CD14-positive monocyte (primary cell): ENCODE results near the gene FAM43A. TPM values are rescaled to one million over a fixed set of nuclear protein-coding genes. Genes with fewer than 3 reads are reported as not detected.

Experiments used
- DNase-seq, 3 donors: peaks; one replicate each; pipeline ENCODE4 v3.0.0-alpha.2; 2011 to 2022
- H2AFZ ChIP-seq: 2 replicates; pipeline ENCODE4 v1.6.0; 2012; ENCODE audit warnings: mild to moderate bottlenecking, low read depth, low read length, inconsistent platforms; ENCODE audit not compliant: insufficient read depth, poor library complexity, severe bottlenecking
- H3K27ac ChIP-seq, 2 donors: 1 replicate in 1 of 2; 2 replicates in 1 of 2; pipeline ENCODE4 v1.5.1; 2012 to 2013; ENCODE audit warnings: low read length in 2 of 2, control low read depth in 1 of 2, inconsistent platforms in 1 of 2, low read depth in 1 of 2, mild to moderate bottlenecking in 1 of 2
- H3K27me3 ChIP-seq, 2 donors: one replicate each; pipeline versions ENCODE4 v1.6.0 to v1.6.1; 2011 to 2013; ENCODE audit warnings: low read length in 2 of 2; ENCODE audit not compliant: control insufficient read depth in 2 of 2, insufficient read depth in 2 of 2
- H3K36me3 ChIP-seq, 2 donors: replicated peaks in 1 of 2; 1 replicate in 1 of 2; 2 replicates in 1 of 2; pipeline versions ENCODE4 v1.5.1 to v1.6.1; 2012 to 2013; ENCODE audit warnings: low read length in 2 of 2, control low read depth in 1 of 2, inconsistent platforms in 1 of 2, mild to moderate bottlenecking in 1 of 2; ENCODE audit not compliant: insufficient read depth in 2 of 2, control insufficient read depth in 1 of 2
- H3K4me1 ChIP-seq, 2 donors: 1 replicate in 1 of 2; 2 replicates in 1 of 2; pipeline versions ENCODE4 v1.5.1 to v1.6.1; 2012 to 2013; ENCODE audit warnings: low read length in 2 of 2, control low read depth in 1 of 2, inconsistent platforms in 1 of 2, mild to moderate bottlenecking in 1 of 2, moderate library complexity in 1 of 2; ENCODE audit not compliant: insufficient read depth in 2 of 2, control insufficient read depth in 1 of 2
- H3K4me2 ChIP-seq: replicated peaks from 2 replicates; pipeline ENCODE3; 2012; ENCODE audit warnings: low read length, moderate library complexity, mild to moderate bottlenecking; ENCODE audit not compliant: poor library complexity, severe bottlenecking; ENCODE audit errors: extremely low read depth
- H3K4me3 ChIP-seq, 3 experiments: fragments of 200-600 bp in 1 of 3; sonication (generic) in 1 of 3; replicated peaks in 1 of 3; 1 replicate in 2 of 3; 2 replicates in 1 of 3; pipeline ENCODE4 v1.5.1; 2011 to 2013; ENCODE audit warnings: low read length in 3 of 3, mild to moderate bottlenecking in 3 of 3, control low read depth in 2 of 3, low read depth in 2 of 3, inconsistent platforms in 1 of 3, moderate library complexity in 1 of 3
- H3K79me2 ChIP-seq: 2 replicates; pipeline ENCODE4 v1.6.0; 2012; ENCODE audit warnings: mild to moderate bottlenecking, control low read depth, inconsistent platforms, low read length, moderate library complexity; ENCODE audit not compliant: insufficient read depth
- H3K9ac ChIP-seq: 2 replicates; pipeline ENCODE4 v1.6.0; 2017; ENCODE audit warnings: low read length, mild to moderate bottlenecking; ENCODE audit not compliant: insufficient read depth, poor library complexity, severe bottlenecking
- H3K9me3 ChIP-seq, 2 donors: replicated peaks in 1 of 2; 1 replicate in 1 of 2; 2 replicates in 1 of 2; pipeline versions ENCODE4 v1.5.1 to v1.6.1; 2012 to 2013; ENCODE audit warnings: low read length in 2 of 2, control low read depth in 1 of 2; ENCODE audit not compliant: control insufficient read depth in 1 of 2, insufficient read depth in 1 of 2
- H4K20me1 ChIP-seq: 2 replicates; pipeline ENCODE4 v1.6.0; 2012; ENCODE audit warnings: mild to moderate bottlenecking, low read length, control low read depth, moderate library complexity; ENCODE audit not compliant: insufficient read depth
- H3K27ac Mint-ChIP-seq, 7 donors: one replicate each; pipeline ENCODE4 v1.8.0; 2020; ENCODE audit warnings: mild to moderate bottlenecking in 7 of 7, mixed read lengths in 7 of 7, moderate library complexity in 6 of 7, inconsistent platforms in 2 of 7
- H3K27me3 Mint-ChIP-seq, 3 donors: one replicate each; pipeline ENCODE4 v1.8.0; 2021 to 2022; ENCODE audit warnings: low read depth in 3 of 3, mild to moderate bottlenecking in 3 of 3, mixed read lengths in 3 of 3, moderate library complexity in 3 of 3, inconsistent platforms in 1 of 3
- H3K36me3 Mint-ChIP-seq, 2 donors: one replicate each; pipeline ENCODE4 v1.8.0; 2020; ENCODE audit warnings: mixed read lengths in 2 of 2, inconsistent platforms in 1 of 2, mild to moderate bottlenecking in 1 of 2
- H3K4me1 Mint-ChIP-seq: one replicate; pipeline ENCODE4 v1.8.0; 2020; ENCODE audit warnings: mild to moderate bottlenecking, mixed read lengths
- H3K4me3 Mint-ChIP-seq, 2 donors: one replicate each; pipeline ENCODE4 v1.8.0; 2020; ENCODE audit warnings: mild to moderate bottlenecking in 2 of 2, mixed read lengths in 2 of 2, moderate library complexity in 1 of 2
- H3K9me3 Mint-ChIP-seq, 7 donors: one replicate each; pipeline ENCODE4 v1.8.0; 2020 to 2022; ENCODE audit warnings: mixed read lengths in 7 of 7, mild to moderate bottlenecking in 6 of 7, moderate library complexity in 6 of 7, inconsistent platforms in 2 of 7
- WGBS: methylation state at CpG from one replicate; pipeline ENCODE4 v1.1.5; 2013; ENCODE audit warnings: missing lambda C conversion rate; ENCODE audit not compliant: insufficient coverage; 5-methylcytosine and 5-hydroxymethylcytosine counted together
- intact Hi-C, 2 donors: fragments of 100-400 bp; cut with micrococcal nuclease; formaldehyde crosslinking; loops; one replicate each; pipeline versions ENCODE4 v1.15.0 to v1.15.1; 2023
- polyA plus RNA-seq, 3 donors: library from polyadenylated mRNA; depleted of rRNA in 1 of 3; unstranded in 2 of 3; stranded (reverse) in 1 of 3; fragments of 300-500 nt in 2 of 3; fragments of >200 nt in 1 of 3; fragmentation: Illumina TruSeq in 2 of 3; gene quantifications; 1 replicate in 2 of 3; 2 replicates in 1 of 3; pipeline ENCODE4 v1.2.3, GENCODE V29; 2012 to 2021
- TF ChIP-seq, protein P1 (sequence below): fragments of 200-600 bp; IDR thresholded peaks from one replicate; pipeline ENCODE4 v1.8.0; 2022; ENCODE audit warnings: antibody characterized with exemption, mild to moderate bottlenecking

Gene FAM43A
- polyA plus RNA-seq, 3 donors, result 6.6 to 11.3 (median 9.8) TPM

DNA sequence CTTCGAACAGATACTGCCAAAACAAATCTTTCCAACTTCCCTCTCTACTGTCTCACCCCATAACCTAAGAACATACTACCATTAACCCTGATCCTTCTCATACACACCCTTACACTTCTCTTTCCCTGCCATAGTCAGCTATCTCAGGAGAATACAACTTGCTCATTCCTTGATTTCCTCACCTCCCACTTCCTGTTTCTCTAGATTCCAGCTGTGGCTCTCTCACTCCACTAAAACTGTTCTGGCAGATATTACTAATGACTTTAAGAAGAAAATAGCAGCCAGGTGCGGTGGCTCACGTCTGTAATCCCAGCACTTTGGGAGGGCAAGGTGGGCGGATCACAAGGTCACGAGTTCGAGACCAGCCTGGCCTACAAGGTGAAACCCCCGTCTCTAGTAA, 18.3 kb upstream of the FAM43A start:
- TF ChIP-seq, protein P1, sequence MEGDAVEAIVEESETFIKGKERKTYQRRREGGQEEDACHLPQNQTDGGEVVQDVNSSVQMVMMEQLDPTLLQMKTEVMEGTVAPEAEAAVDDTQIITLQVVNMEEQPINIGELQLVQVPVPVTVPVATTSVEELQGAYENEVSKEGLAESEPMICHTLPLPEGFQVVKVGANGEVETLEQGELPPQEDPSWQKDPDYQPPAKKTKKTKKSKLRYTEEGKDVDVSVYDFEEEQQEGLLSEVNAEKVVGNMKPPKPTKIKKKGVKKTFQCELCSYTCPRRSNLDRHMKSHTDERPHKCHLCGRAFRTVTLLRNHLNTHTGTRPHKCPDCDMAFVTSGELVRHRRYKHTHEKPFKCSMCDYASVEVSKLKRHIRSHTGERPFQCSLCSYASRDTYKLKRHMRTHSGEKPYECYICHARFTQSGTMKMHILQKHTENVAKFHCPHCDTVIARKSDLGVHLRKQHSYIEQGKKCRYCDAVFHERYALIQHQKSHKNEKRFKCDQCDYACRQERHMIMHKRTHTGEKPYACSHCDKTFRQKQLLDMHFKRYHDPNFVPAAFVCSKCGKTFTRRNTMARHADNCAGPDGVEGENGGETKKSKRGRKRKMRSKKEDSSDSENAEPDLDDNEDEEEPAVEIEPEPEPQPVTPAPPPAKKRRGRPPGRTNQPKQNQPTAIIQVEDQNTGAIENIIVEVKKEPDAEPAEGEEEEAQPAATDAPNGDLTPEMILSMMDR, result no peak
- Histone ChIP-seq H3K4me1 (peaks cover 9 to 15% of the 10 kb centered on the region in 2 donors), H3K9ac (no peak overlapping the region), H3K4me3 (no peak overlapping the region), H3K36me3 (peaks cover 39 to 72% of the 10 kb centered on the region in 2 donors), H3K4me2 (no peak overlapping the region), H3K79me2 (peaks cover 45% of the 10 kb centered on the region), H4K20me1 (peaks cover 26% of the 10 kb centered on the region), H3K9me3 (no peaks in the 10 kb centered on the region), H2AFZ (no peak overlapping the region), H3K27ac (no peak overlapping the region), H3K27me3 (no peaks in the 10 kb centered on the region)
- WGBS, result 74% methylated on average over 6 of the region's 7 CpGs
- Mint-ChIP-seq H3K27me3 (no peaks in the 10 kb centered on the region), H3K4me3 (no peak overlapping the region), H3K4me1 (peaks cover 12% of the 10 kb centered on the region), H3K27ac (peak overlapping the region in 2 of 7 donors; percentile 0 to 33), H3K9me3 (peaks cover 0 to 2% (median 0%) of the 10 kb centered on the region in 7 donors), H3K36me3 (peaks cover 55 to 61% of the 10 kb centered on the region in 2 donors)
- no peak for DNase-seq
- intact Hi-C loops, result no loop called here

DNA sequence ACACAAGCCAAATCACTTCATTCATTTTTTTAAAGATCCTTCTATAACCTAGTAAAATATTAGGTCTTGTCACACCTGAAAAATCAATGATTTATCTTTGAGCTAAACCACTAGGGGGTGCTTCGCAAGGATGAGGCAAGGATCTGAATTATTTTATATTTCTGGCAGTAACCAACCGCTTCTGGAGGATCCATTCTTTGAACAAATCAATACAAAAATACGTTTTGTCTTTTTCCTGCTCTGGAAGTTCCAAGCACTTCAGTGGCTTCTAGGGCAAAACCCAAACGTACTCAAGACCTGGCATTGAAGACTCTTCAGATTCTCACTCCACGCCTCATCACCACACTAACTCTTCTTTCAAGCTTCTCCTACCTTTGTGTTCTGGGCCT, 14.2 kb upstream of the FAM43A start:
- peak overlapping the region; percentile 57 to 96 for H3K27ac ChIP-seq
- peaks cover 14 to 21% of the 10 kb centered on the region in 2 donors for H3K4me1 ChIP-seq
- H3K4me1 Mint-ChIP-seq, result peaks cover 14% of the 10 kb centered on the region
- peak overlapping the region; percentile 86 for H2AFZ ChIP-seq
- H3K4me3 ChIP-seq, result peak overlapping the region; percentile 77 to 97 (median 89)
- WGBS, result 2% methylated on average over 4 of the region's 5 CpGs
- H3K9me3 ChIP-seq, result no peaks in the 10 kb centered on the region
- H4K20me1 ChIP-seq, result peaks cover 26% of the 10 kb centered on the region
- H3K27me3 ChIP-seq, result no peaks in the 10 kb centered on the region
- peak overlapping the region; percentile 98 for H3K4me2 ChIP-seq
- peaks cover 7 to 33% of the 10 kb centered on the region in 2 donors for H3K36me3 ChIP-seq
- TF ChIP-seq, protein P1, result peak; percentile 92
- DNase-seq, result peak; percentile 12 to 37 (median 36)
- H3K9ac ChIP-seq, result peak overlapping the region; percentile 76
- H3K36me3 Mint-ChIP-seq, result peaks cover 24 to 25% of the 10 kb centered on the region in 2 donors
- peaks cover 0 to 2% (median 0%) of the 10 kb centered on the region in 7 donors for H3K9me3 Mint-ChIP-seq
- peaks cover 45% of the 10 kb centered on the region for H3K79me2 ChIP-seq
- H3K27me3 Mint-ChIP-seq, result peaks cover 4 to 6% (median 5%) of the 10 kb centered on the region in 3 donors
- H3K27ac Mint-ChIP-seq, result peak overlapping the region; percentile 94 to 99 (median 97)
- intact Hi-C loops, result loop anchor here (5.0 to 10.0 kb wide), 2 partner anchors 591 to 853 kb away; no protein-coding TSS in a partner anchor
- H3K4me3 Mint-ChIP-seq, result peak overlapping the region; percentile 89 to 98
